SW 1271 (cell line): ENCODE data around the gene RBMY1B.
"Not testable (repeated sequence)": the region's sequence is repeated elsewhere in the genome, so short reads cannot be mapped to it uniquely, and the experiment has no call there.

Experiments used
- DNase-seq, 2 experiments: peaks; one replicate each; lab custom pipeline; 2025; lab: John Stamatoyannopoulos, UW

Gene RBMY1B

DNA sequence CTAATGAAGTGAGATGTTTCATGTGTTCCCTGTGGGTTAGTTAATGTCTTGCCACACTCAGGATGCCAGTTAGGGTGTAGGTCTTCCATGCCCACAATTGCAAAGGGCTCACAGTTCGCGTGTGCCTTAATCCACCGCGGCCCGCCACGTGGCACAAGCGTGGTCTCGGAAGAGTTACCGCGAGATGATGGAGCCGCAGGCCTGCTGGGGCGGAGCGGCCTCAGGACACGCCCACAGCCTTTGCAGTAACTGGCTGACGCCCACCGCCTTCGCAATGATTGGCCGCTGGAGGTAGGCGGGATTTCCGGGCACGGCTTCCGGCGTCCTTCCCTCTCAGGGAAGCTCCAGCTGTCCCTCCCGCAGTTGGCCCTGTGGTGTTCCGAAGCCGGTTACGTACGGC is at the start of gene RBMY1B:
Gene RBMY1B (plus strand): TSS at position 301 of the 400 bp plus-strand sequence. CDS start 2,013 bp downstream, outside the sequence.
- not testable (repeated sequence) for DNase-seq

DNA sequence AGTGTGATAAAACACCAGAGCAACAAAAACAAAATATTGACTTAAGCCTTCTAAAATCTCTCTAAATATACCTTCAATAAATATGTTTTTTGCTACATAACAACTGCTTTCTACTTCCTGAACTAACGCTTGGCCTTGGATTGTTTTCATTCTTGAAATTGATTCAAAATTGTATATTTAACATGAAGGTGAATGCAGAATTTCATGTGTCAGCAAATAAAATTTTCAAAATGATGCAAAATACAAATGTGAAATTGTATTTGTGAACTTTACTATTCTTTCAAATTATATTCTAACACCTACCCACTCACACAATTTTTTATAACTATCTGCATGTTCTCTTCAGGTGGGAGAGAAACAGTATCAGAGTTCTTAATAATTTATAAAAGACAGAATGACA is 48.2 kb upstream of the RBMY1B start:
- not testable (repeated sequence) for DNase-seq

DNA sequence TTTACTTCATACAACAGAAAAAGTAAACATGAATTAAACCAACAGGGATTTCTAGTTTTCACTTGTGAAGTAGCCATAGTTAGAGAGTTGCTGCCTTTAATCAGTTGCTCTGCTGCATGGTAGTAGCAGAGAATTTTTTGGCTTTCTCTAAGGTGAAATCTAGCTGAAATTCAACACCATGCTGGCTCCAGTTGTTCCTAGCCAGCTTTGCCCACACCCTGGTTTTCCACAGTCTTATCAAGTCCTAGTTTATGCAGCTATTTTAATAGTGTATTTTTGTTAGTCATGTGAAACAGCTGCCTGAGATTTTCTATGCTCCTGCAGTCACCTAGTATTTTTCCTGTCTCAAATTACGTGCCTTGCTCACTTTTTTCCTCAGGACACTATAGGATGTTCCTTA is 28.2 kb upstream of the RBMY1B start:
- DNase-seq, result no peak

GRCh38 chrY:21534579-21534978 is 23.4 kb downstream of the RBMY1B start, which contains the start of gene RBMY1A1:
Gene RBMY1A1 (plus strand): TSS chrY:21534879. CDS start chrY:21536892, 2,013 bp downstream.
- not testable (repeated sequence) for DNase-seq

GRCh38 chrY:21559316-21559984 is 48.3 kb downstream of the RBMY1B start:
- not testable (repeated sequence) for DNase-seq
